Liver (tissue), 9 donors: ENCODE measurements around the gene DNAI4. TPM values are rescaled to one million over a fixed set of nuclear protein-coding genes. Genes with fewer than 3 reads are reported as not detected.

Experiments
- DNase-seq: peaks from one replicate; pipeline ENCODE4 v3.0.0-alpha.2; 2017; ENCODE audit warnings: low spot score
- H3K27ac ChIP-seq, 2 donors: one replicate each; pipeline ENCODE4 v1.7.0; 2013; ENCODE audit warnings: inconsistent platforms in 2 of 2, low read length in 2 of 2, control low read depth in 1 of 2, low read depth in 1 of 2, mild to moderate bottlenecking in 1 of 2
- H3K27me3 ChIP-seq, 4 donors: one replicate each; pipeline versions ENCODE4 v1.6.1 to v1.7.0; 2013; ENCODE audit warnings: low read length in 3 of 4, inconsistent platforms in 1 of 4, mild to moderate bottlenecking in 1 of 4, moderate library complexity in 1 of 4; ENCODE audit not compliant: control insufficient read depth in 4 of 4, insufficient read depth in 4 of 4
- H3K36me3 ChIP-seq, 4 donors: one replicate each; pipeline versions ENCODE4 v1.6.1 to v1.7.0; 2013; ENCODE audit warnings: low read length in 3 of 4, mild to moderate bottlenecking in 3 of 4, low read depth in 1 of 4, moderate library complexity in 1 of 4; ENCODE audit not compliant: control insufficient read depth in 4 of 4, insufficient read depth in 3 of 4
- H3K4me1 ChIP-seq, 4 donors: one replicate each; pipeline versions ENCODE4 v1.6.1 to v1.7.0; 2013; ENCODE audit warnings: low read length in 3 of 4, mild to moderate bottlenecking in 3 of 4, moderate library complexity in 1 of 4; ENCODE audit not compliant: control insufficient read depth in 4 of 4, insufficient read depth in 4 of 4
- H3K4me3 ChIP-seq, 3 donors: one replicate each; pipeline versions ENCODE4 v1.6.1 to v1.7.0; 2013; ENCODE audit warnings: low read length in 3 of 3, control low read depth in 1 of 3, low read depth in 1 of 3, mild to moderate bottlenecking in 1 of 3
- H3K9ac ChIP-seq, 2 donors: one replicate each; pipeline ENCODE4 v1.7.0; 2013; ENCODE audit warnings: low read length in 2 of 2, mild to moderate bottlenecking in 2 of 2, moderate library complexity in 2 of 2, control low read depth in 1 of 2, low read depth in 1 of 2
- H3K9me3 ChIP-seq, 4 donors: one replicate each; pipeline versions ENCODE4 v1.6.1 to v1.7.0; 2013; ENCODE audit warnings: low read length in 3 of 4; ENCODE audit not compliant: control insufficient read depth in 4 of 4
- ATF3 ChIP-seq: IDR thresholded peaks from 2 replicates; pipeline ENCODE4 v1.6.1; 2016; ENCODE audit warnings: antibody characterized with exemption
- FOXA2 ChIP-seq: IDR thresholded peaks from 2 replicates; pipeline ENCODE4 v1.6.1; 2016; ENCODE audit warnings: antibody characterized with exemption
- GABPA ChIP-seq, 2 donors: IDR thresholded peaks in 1 of 2; conservative IDR thresholded peaks in 1 of 2; 2 replicates each; pipeline ENCODE4 v1.6.1; 2016; ENCODE audit warnings: antibody characterized with exemption in 2 of 2, mild to moderate bottlenecking in 1 of 2, moderate library complexity in 1 of 2
- HNF4A ChIP-seq, 2 donors: conservative IDR thresholded peaks; 2 replicates each; pipeline ENCODE4 v1.6.1; 2016; ENCODE audit warnings: antibody characterized with exemption in 2 of 2, mild to moderate bottlenecking in 2 of 2
- HNF4G ChIP-seq: IDR thresholded peaks from 2 replicates; pipeline ENCODE4 v1.6.1; 2016; ENCODE audit warnings: antibody characterized with exemption
- NR2F2 ChIP-seq: IDR thresholded peaks from 2 replicates; pipeline ENCODE4 v1.6.1; 2016; ENCODE audit warnings: antibody characterized with exemption
- RAD21 ChIP-seq, 2 donors: IDR thresholded peaks; 2 replicates each; pipeline ENCODE4 v1.6.1; 2016; ENCODE audit warnings: antibody characterized with exemption in 2 of 2, mild to moderate bottlenecking in 2 of 2
- SP1 ChIP-seq: IDR thresholded peaks from 2 replicates; pipeline ENCODE4 v1.6.1; 2018; ENCODE audit warnings: antibody characterized with exemption, mild to moderate bottlenecking
- YY1 ChIP-seq: IDR thresholded peaks from 2 replicates; pipeline ENCODE4 v1.6.1; 2016; ENCODE audit warnings: antibody characterized with exemption, mild to moderate bottlenecking
- ZBTB33 ChIP-seq: IDR thresholded peaks from 2 replicates; pipeline ENCODE4 v1.6.1; 2016; ENCODE audit warnings: antibody characterized with exemption
- WGBS: extraction: QIAGEN DNeasy Blood & Tissue Kit; methylation state at CpG from one replicate; pipeline ENCODE4 v1.1.7; 2013; 5-methylcytosine and 5-hydroxymethylcytosine counted together
- polyA plus RNA-seq, 2 donors: library from polyadenylated mRNA; stranded (reverse) in 1 of 2; unstranded in 1 of 2; fragments of 200-250 nt in 1 of 2; fragments of >200 nt in 1 of 2; fragmentation: Nextera tagmentation in 1 of 2; extraction: Ambion mirVana in 1 of 2; gene quantifications; one replicate each; pipeline versions ENCODE4 v1.2.1 to v1.2.3, GENCODE V29; 2013 to 2015
- total RNA-seq, 2 donors: library from RNA; depleted of rRNA; stranded (reverse); fragments of >200 nt; gene quantifications; one replicate each; pipeline ENCODE4 v1.2.3, GENCODE V29; 2014
- TF ChIP-seq, protein P1 (sequence below): fragments of 150-350 bp; IDR thresholded peaks from 2 replicates; pipeline ENCODE4 v1.5.1; 2017; ENCODE audit warnings: improper control_type of control experiment, low read depth, low read length; ENCODE audit not compliant: missing input control
- TF ChIP-seq, protein P2 (sequence below): IDR thresholded peaks from 2 replicates; pipeline ENCODE4 v1.6.1; 2016; ENCODE audit warnings: antibody characterized with exemption, mild to moderate bottlenecking
- TF ChIP-seq, protein P3 (sequence below): IDR thresholded peaks from 2 replicates; pipeline ENCODE4 v1.6.1; 2016; ENCODE audit warnings: antibody characterized with exemption
- donor health status: healthy.
- donor health status: healthy.
- donor health status: healthy.
- donor health status: healthy.
- donor health status: healthy.

The DNAI4 gene
- total and polyA plus RNA-seq, 4 donors, result 0.42 to 1.8 (median 0.84) TPM

DNA sequence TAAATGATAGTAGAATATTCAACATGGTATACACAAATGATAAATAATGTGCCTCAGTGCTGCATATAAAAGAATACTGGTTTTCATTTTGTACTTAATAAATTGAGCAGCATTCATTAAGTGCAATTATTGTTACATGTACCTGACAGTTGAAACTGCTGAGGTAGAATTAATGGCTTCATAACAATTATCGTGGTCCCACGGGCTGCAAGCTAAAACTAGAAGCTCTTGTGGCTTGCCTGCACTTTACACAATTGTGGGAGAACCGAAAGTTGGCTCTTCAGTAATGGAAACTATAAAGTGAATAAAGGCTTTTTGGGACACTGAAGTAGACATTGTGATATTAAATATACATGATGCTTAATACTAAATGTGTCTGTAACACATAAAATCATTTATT, 146.8 kb downstream of the DNAI4 start:
- Histone ChIP-seq H3K4me1 (no peaks in the 10 kb centered on the region), H3K27me3 (no peaks in the 10 kb centered on the region), H3K27ac (no peak overlapping the region), H3K9me3 (no peaks in the 10 kb centered on the region), H3K4me3 (no peak overlapping the region), H3K36me3 (peaks cover 0 to 17% (median 0%) of the 10 kb centered on the region in 4 donors), H3K9ac (no peak overlapping the region)
- no peak for TF ChIP-seq HNF4G
- TF ChIP-seq, protein P1, sequence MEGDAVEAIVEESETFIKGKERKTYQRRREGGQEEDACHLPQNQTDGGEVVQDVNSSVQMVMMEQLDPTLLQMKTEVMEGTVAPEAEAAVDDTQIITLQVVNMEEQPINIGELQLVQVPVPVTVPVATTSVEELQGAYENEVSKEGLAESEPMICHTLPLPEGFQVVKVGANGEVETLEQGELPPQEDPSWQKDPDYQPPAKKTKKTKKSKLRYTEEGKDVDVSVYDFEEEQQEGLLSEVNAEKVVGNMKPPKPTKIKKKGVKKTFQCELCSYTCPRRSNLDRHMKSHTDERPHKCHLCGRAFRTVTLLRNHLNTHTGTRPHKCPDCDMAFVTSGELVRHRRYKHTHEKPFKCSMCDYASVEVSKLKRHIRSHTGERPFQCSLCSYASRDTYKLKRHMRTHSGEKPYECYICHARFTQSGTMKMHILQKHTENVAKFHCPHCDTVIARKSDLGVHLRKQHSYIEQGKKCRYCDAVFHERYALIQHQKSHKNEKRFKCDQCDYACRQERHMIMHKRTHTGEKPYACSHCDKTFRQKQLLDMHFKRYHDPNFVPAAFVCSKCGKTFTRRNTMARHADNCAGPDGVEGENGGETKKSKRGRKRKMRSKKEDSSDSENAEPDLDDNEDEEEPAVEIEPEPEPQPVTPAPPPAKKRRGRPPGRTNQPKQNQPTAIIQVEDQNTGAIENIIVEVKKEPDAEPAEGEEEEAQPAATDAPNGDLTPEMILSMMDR, result no peak
- no peak for TF ChIP-seq YY1
- no peak for TF ChIP-seq ATF3
- TF ChIP-seq NR2F2, result no peak
- TF ChIP-seq GABPA (IDR thresholded peaks at IDR 0.05 in 1 of 2, conservative IDR thresholded peaks at IDR 0.05 in 1 of 2), result no peak
- no peak for TF ChIP-seq FOXA2
- no peak for TF ChIP-seq HNF4A (conservative IDR thresholded peaks at IDR 0.05)
- TF ChIP-seq RAD21 (IDR thresholded peaks at IDR 0.05), result no peak
- TF ChIP-seq, protein P2, sequence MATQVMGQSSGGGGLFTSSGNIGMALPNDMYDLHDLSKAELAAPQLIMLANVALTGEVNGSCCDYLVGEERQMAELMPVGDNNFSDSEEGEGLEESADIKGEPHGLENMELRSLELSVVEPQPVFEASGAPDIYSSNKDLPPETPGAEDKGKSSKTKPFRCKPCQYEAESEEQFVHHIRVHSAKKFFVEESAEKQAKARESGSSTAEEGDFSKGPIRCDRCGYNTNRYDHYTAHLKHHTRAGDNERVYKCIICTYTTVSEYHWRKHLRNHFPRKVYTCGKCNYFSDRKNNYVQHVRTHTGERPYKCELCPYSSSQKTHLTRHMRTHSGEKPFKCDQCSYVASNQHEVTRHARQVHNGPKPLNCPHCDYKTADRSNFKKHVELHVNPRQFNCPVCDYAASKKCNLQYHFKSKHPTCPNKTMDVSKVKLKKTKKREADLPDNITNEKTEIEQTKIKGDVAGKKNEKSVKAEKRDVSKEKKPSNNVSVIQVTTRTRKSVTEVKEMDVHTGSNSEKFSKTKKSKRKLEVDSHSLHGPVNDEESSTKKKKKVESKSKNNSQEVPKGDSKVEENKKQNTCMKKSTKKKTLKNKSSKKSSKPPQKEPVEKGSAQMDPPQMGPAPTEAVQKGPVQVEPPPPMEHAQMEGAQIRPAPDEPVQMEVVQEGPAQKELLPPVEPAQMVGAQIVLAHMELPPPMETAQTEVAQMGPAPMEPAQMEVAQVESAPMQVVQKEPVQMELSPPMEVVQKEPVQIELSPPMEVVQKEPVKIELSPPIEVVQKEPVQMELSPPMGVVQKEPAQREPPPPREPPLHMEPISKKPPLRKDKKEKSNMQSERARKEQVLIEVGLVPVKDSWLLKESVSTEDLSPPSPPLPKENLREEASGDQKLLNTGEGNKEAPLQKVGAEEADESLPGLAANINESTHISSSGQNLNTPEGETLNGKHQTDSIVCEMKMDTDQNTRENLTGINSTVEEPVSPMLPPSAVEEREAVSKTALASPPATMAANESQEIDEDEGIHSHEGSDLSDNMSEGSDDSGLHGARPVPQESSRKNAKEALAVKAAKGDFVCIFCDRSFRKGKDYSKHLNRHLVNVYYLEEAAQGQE, result no peak
- DNase-seq, result no peak
- WGBS, result 89% methylated on average over 3 of the region's 3 CpGs

DNA sequence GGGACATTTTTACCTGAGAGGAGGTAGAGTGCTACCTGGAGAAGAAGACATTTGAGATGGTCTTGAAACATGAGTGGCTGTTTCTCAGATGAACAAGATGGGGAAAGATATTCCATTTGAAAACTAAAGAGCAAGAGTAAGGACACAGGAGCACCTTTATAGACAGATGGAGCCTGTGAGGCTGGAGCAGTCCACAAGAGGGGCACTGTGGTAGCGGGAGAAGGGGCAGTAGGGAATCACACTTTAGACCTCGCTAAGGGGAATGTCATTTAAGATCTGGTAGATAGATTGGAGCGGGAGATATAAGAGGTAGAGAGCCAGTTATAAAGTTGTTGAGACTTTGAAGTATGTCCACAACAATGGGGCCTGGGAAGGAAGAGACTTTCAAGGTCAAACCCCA, 149.0 kb downstream of the DNAI4 start:
- Histone ChIP-seq H3K36me3 (peaks cover 0 to 17% (median 2%) of the 10 kb centered on the region in 4 donors), H3K27ac (no peak overlapping the region), H3K27me3 (no peaks in the 10 kb centered on the region), H3K4me1 (no peaks in the 10 kb centered on the region), H3K9me3 (no peaks in the 10 kb centered on the region), H3K9ac (no peak overlapping the region), H3K4me3 (no peak overlapping the region)
- WGBS, result 96% methylated on average over 3 of the region's 3 CpGs
- TF ChIP-seq SP1 (no peak), RAD21 (IDR thresholded peaks at IDR 0.05) (no peak), GABPA (IDR thresholded peaks at IDR 0.05 in 1 of 2, conservative IDR thresholded peaks at IDR 0.05 in 1 of 2) (no peak), ATF3 (no peak), FOXA2 (no peak), ZBTB33 (no peak)
- TF ChIP-seq, protein P2, result no peak
- TF ChIP-seq, protein P1, result no peak
- TF ChIP-seq, protein P3, sequence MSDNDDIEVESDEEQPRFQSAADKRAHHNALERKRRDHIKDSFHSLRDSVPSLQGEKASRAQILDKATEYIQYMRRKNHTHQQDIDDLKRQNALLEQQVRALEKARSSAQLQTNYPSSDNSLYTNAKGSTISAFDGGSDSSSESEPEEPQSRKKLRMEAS, result no peak
- no peak for DNase-seq
